Activated CD8-positive, alpha-beta T cell treated with anti-CD3 and anti-CD28 coated beads, Interleukin-2, amount 10 ng/mL, durations not matched to agents 7 days and 5 days (primary cell): ENCODE measurements around the gene TPBG. TPM values are rescaled to one million over a fixed set of nuclear protein-coding genes. Genes with fewer than 3 reads are reported as not detected.

ENCODE experiments used
- total RNA-seq, 2 experiments: library from RNA; stranded (reverse); gene quantifications; one replicate each; pipeline ENCODE4 v1.2.3, GENCODE V29; 2021

TPBG gene
- total RNA-seq, 2 experiments from 2014 or later, result not detected

Other genes with a start within 250 kb of the TPBG start
- 10 to 100 TPM; 24.4 to 24.5 TPM for gene IBTK, start 116.1 kb upstream of the TPBG start, total RNA-seq